DND-41 (cell line): Measurements from ENCODE around the gene WDR4.

Experiments used
- ATAC-seq: fragments of 200-7000 bp; cut with Tn5 transposase; 3 replicates; pipeline ENCODE4 v1.9.1; 2021; ENCODE audit warnings: low read depth; ENCODE audit not compliant: insufficient read depth
- DNase-seq: peaks from one replicate; pipeline ENCODE4 v3.0.0-alpha.2; 2020
- H2AFZ ChIP-seq: 2 replicates; pipeline ENCODE4 v1.6.0; 2012; ENCODE audit warnings: low read depth, low read length
- H3K27ac ChIP-seq: 2 replicates; pipeline ENCODE4 v1.5.1; 2012; ENCODE audit warnings: low read length, inconsistent platforms
- H3K27me3 ChIP-seq: fragments of 200-600 bp; sonication (generic); 2 replicates; pipeline ENCODE4 v1.6.0; 2012; ENCODE audit warnings: low read length, mild to moderate bottlenecking, inconsistent platforms; ENCODE audit not compliant: insufficient read depth, poor library complexity
- H3K36me3 ChIP-seq: 2 replicates; pipeline ENCODE4 v1.5.1; 2012; ENCODE audit warnings: low read length, inconsistent platforms; ENCODE audit not compliant: insufficient read depth
- H3K4me1 ChIP-seq: 2 replicates; pipeline ENCODE4 v1.5.1; 2012; ENCODE audit warnings: mild to moderate bottlenecking, low read length; ENCODE audit not compliant: insufficient read depth
- H3K4me2 ChIP-seq: 2 replicates; pipeline ENCODE4 v1.6.0; 2012; ENCODE audit warnings: mild to moderate bottlenecking, moderate library complexity, low read length, inconsistent platforms; ENCODE audit not compliant: insufficient read depth
- H3K4me3 ChIP-seq, 2 experiments: fragments of 200-600 bp in 1 of 2; shearing (Covaris generic) in 1 of 2; 2 replicates each; pipeline ENCODE4 v1.5.1; 2012 to 2016; ENCODE audit warnings: inconsistent platforms in 2 of 2, low read length in 2 of 2, mild to moderate bottlenecking in 2 of 2, low read depth in 1 of 2, moderate library complexity in 1 of 2
- H3K79me2 ChIP-seq: 2 replicates; pipeline ENCODE4 v1.6.0; 2012; ENCODE audit warnings: low read length, inconsistent platforms; ENCODE audit not compliant: insufficient read depth
- H3K9ac ChIP-seq: 2 replicates; pipeline ENCODE4 v1.6.0; 2012; ENCODE audit warnings: low read depth, mild to moderate bottlenecking, inconsistent platforms, low read length, moderate library complexity
- H3K9me3 ChIP-seq: 2 replicates; pipeline ENCODE4 v1.5.1; 2012; ENCODE audit warnings: low read length, moderate library complexity, mild to moderate bottlenecking, inconsistent platforms; ENCODE audit not compliant: insufficient read depth, severe bottlenecking
- H4K20me1 ChIP-seq: 2 replicates; pipeline ENCODE4 v1.6.0; 2012; ENCODE audit warnings: low read length; ENCODE audit not compliant: insufficient read depth
- EZH2 ChIP-seq: IDR thresholded peaks from 3 replicates; pipeline ENCODE4 v1.6.1; 2012; ENCODE audit warnings: borderline replicate concordance, low read depth, mild to moderate bottlenecking, moderate library complexity, low read length, inconsistent platforms; ENCODE audit not compliant: severe bottlenecking
- TF ChIP-seq, protein P1 (sequence below): IDR thresholded peaks from 2 replicates; pipeline ENCODE4 v1.5.1; 2012; ENCODE audit warnings: borderline replicate concordance, low read length, moderate library complexity, mild to moderate bottlenecking; ENCODE audit not compliant: poor library complexity, severe bottlenecking; ENCODE audit errors: extremely low read depth

The WDR4 gene

DNA sequence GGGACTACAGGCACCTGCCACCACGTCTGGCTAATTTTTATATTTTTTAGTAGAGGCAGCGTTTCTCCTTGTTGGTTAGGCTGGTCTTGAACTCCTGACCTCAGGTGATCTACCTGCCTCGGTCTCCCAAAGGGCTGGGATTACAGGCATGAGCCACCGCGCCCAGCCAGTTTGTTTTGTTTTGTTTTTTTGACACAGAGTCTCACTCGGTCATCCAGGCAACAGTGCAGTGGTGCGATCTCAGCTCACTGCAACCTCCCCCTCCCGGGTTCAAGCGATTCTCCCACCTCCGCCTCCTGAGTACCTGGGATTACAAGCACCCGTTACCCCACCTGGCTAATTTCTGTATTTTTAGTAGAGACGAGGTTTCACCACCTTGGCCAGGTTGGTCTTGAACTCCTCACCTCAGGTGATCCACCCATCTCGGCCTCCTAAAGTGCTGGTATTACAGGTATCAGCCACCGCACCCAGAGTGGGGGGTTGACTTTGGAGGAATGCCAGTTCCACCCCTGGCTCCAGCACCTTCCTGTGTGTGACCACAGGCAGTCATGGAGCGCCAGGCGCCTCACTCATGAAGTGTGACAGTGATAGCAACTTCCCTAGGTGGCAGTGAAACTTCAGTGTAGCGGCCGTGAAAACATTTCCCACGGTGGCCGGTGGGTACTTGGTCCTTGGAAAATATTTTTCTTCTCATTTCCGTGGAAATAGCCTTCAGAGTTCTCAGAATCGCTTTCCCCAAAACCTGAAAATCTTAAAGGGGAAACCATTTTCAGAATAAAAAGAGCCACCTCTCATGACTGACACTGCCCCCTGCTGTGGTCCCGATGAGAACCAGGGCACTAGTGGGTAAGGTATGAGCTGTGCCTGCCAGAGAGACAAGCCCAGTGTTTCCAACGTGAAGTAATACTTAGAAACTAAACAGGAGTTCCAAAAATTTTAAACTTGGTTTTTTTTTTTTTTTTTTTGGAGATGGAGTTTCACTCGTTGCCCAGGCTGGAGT is 48.6 kb downstream of the WDR4 start:
- ATAC-seq (no peak), DNase-seq (peak; percentile 55)
- Histone ChIP-seq H3K4me3 (no peak overlapping the region), H4K20me1 (peaks cover 5% of the 10 kb centered on the region; the same call in 1 of the 2 replicates), H3K9ac (no peak overlapping the region), H3K9me3 (no peaks in the 10 kb centered on the region), H3K27ac (no peak overlapping the region), H2AFZ (no peak overlapping the region), H3K27me3 (no peaks in the 10 kb centered on the region), H3K4me1 (peaks cover 25% of the 10 kb centered on the region), H3K36me3 (no peaks in the 10 kb centered on the region; the same call in 1 of the 2 replicates), H3K4me2 (no peak overlapping the region), H3K79me2 (no peaks in the 10 kb centered on the region)
- no peak for TF ChIP-seq EZH2
- TF ChIP-seq, protein P1, sequence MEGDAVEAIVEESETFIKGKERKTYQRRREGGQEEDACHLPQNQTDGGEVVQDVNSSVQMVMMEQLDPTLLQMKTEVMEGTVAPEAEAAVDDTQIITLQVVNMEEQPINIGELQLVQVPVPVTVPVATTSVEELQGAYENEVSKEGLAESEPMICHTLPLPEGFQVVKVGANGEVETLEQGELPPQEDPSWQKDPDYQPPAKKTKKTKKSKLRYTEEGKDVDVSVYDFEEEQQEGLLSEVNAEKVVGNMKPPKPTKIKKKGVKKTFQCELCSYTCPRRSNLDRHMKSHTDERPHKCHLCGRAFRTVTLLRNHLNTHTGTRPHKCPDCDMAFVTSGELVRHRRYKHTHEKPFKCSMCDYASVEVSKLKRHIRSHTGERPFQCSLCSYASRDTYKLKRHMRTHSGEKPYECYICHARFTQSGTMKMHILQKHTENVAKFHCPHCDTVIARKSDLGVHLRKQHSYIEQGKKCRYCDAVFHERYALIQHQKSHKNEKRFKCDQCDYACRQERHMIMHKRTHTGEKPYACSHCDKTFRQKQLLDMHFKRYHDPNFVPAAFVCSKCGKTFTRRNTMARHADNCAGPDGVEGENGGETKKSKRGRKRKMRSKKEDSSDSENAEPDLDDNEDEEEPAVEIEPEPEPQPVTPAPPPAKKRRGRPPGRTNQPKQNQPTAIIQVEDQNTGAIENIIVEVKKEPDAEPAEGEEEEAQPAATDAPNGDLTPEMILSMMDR = peak; percentile 51

GRCh38 chr21:42829954-42830353 is 49.4 kb downstream of the WDR4 start:
- no peaks in the 10 kb centered on the region for H3K27me3 ChIP-seq
- no peaks in the 10 kb centered on the region; the same call in 1 of the 2 replicates for H3K36me3 ChIP-seq
- H3K79me2 ChIP-seq = no peaks in the 10 kb centered on the region
- H3K4me3 ChIP-seq = no peak overlapping the region
- H4K20me1 ChIP-seq = peaks cover 5% of the 10 kb centered on the region; the same call in 1 of the 2 replicates
- H2AFZ ChIP-seq = no peak overlapping the region
- DNase-seq = no peak
- no peak for ATAC-seq
- TF ChIP-seq, protein P1 = no peak
- no peak for TF ChIP-seq EZH2
- H3K4me1 ChIP-seq = peaks cover 25% of the 10 kb centered on the region
- H3K27ac ChIP-seq = no peak overlapping the region
- no peak overlapping the region for H3K4me2 ChIP-seq
- no peak overlapping the region for H3K9ac ChIP-seq
- H3K9me3 ChIP-seq = no peaks in the 10 kb centered on the region

DNA sequence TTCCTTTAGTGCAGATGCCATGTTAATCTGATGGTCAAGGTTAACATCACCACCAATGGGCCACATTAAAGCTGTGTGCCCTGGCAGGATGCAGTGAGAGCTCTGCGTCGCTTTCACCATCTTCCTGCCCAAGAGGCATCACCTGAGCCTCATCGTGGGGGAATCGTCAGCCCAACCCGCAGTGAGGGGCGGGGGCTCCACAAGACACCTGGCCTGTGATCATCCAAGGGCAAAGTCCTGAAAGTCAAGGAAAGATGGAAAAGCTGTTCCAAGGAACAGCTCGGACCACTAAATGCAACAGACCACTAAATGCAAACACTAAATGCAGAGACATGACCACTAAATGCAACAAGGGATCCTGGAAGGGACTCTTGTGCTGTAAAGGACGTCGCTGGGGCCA is 49.9 kb downstream of the WDR4 start:
- Histone ChIP-seq H3K36me3 (no peaks in the 10 kb centered on the region), H3K4me3 (no peak overlapping the region), H3K4me1 (peaks cover 25% of the 10 kb centered on the region), H3K9ac (no peak overlapping the region), H3K27me3 (no peaks in the 10 kb centered on the region), H3K9me3 (no peaks in the 10 kb centered on the region), H4K20me1 (peaks cover 5% of the 10 kb centered on the region; the same call in 1 of the 2 replicates), H3K27ac (no peak overlapping the region), H2AFZ (no peak overlapping the region), H3K79me2 (no peaks in the 10 kb centered on the region), H3K4me2 (no peak overlapping the region)
- ATAC-seq = no peak
- DNase-seq = no peak
- TF ChIP-seq, protein P1 = no peak
- TF ChIP-seq EZH2 = no peak
